WTC11 (cell line): ENCODE results near the gene GPR183.

Experiments
- ARID4B ChIP-seq: sonication (generic); formaldehyde crosslinking; IDR thresholded peaks from 2 replicates; pipeline ENCODE4 v1.8.0; 2023; ENCODE audit warnings: missing genetic modification reagents, mild to moderate bottlenecking, borderline replicate concordance
- CBFB ChIP-seq: sonication (generic); formaldehyde crosslinking; IDR thresholded peaks from 2 replicates; pipeline ENCODE4 v1.8.1; 2022; ENCODE audit warnings: mild to moderate bottlenecking, low read depth, missing genetic modification reagents
- CTCF ChIP-seq: fragments of 200-600 bp; IDR thresholded peaks from 2 replicates; pipeline ENCODE4 v1.8.0; 2022; ENCODE audit warnings: antibody characterized with exemption
- E2F1 ChIP-seq: sonication (generic); formaldehyde crosslinking; IDR thresholded peaks from 2 replicates; pipeline ENCODE4 v1.8.0; 2022; ENCODE audit warnings: mild to moderate bottlenecking, missing genetic modification reagents
- FOXK1 ChIP-seq: sonication (generic); formaldehyde crosslinking; IDR thresholded peaks from 2 replicates; pipeline ENCODE4 v1.8.0; 2022; ENCODE audit warnings: mild to moderate bottlenecking, moderate library complexity, missing genetic modification reagents
- HMGXB4 ChIP-seq: sonication (generic); formaldehyde crosslinking; IDR thresholded peaks from 2 replicates; pipeline ENCODE4 v1.8.1; 2023; ENCODE audit warnings: mild to moderate bottlenecking, moderate library complexity, missing genetic modification reagents
- IRF1 ChIP-seq: sonication (generic); formaldehyde crosslinking; IDR thresholded peaks from 2 replicates; pipeline ENCODE4 v1.8.0; 2023; ENCODE audit warnings: missing genetic modification reagents
- MAX ChIP-seq: sonication (generic); formaldehyde crosslinking; IDR thresholded peaks from 2 replicates; pipeline ENCODE4 v1.8.0; 2022; ENCODE audit warnings: mild to moderate bottlenecking, missing genetic modification reagents
- MLX ChIP-seq: sonication (generic); formaldehyde crosslinking; IDR thresholded peaks from 2 replicates; pipeline ENCODE4 v1.8.1; 2023; ENCODE audit warnings: mild to moderate bottlenecking, missing genetic modification reagents, moderate library complexity
- NR3C1 ChIP-seq: sonication (generic); formaldehyde crosslinking; conservative IDR thresholded peaks from 2 replicates; pipeline ENCODE4 v1.8.1; 2023; ENCODE audit warnings: low read depth, mild to moderate bottlenecking, missing genetic modification reagents
- PRRX2 ChIP-seq: fragments of 250-450 bp; sonication (Bioruptor Pico); IDR thresholded peaks from 2 replicates; pipeline ENCODE4 v1.8.0; 2021; ENCODE audit warnings: mild to moderate bottlenecking
- SMAD4 ChIP-seq: sonication (generic); formaldehyde crosslinking; IDR thresholded peaks from 2 replicates; pipeline ENCODE4 v1.8.0; 2022; ENCODE audit warnings: mild to moderate bottlenecking, missing genetic modification reagents
- TP53 ChIP-seq: sonication (generic); formaldehyde crosslinking; IDR thresholded peaks from 2 replicates; pipeline ENCODE4 v1.8.1; 2023; ENCODE audit warnings: mild to moderate bottlenecking, missing genetic modification reagents
- ZNF512 ChIP-seq: sonication (generic); formaldehyde crosslinking; IDR thresholded peaks from 2 replicates; pipeline ENCODE4 v1.8.1; 2022; ENCODE audit warnings: missing genetic modification reagents, borderline replicate concordance

GRCh38 chr13:99313501-99313900 is 6.3 kb upstream of the GPR183 start:
- TF ChIP-seq CTCF, result no peak
- no peak for TF ChIP-seq ZNF512 (CRISPR knock-in tag)
- no peak for TF ChIP-seq CBFB (CRISPR knock-in tag)
- TF ChIP-seq HMGXB4 (CRISPR knock-in tag), result no peak
- TF ChIP-seq NR3C1 (CRISPR knock-in tag), result no peak
- TF ChIP-seq PRRX2 (CRISPR knock-in tag), result no peak
- no peak for TF ChIP-seq MLX (CRISPR knock-in tag)
- TF ChIP-seq TP53, result no peak
- TF ChIP-seq MAX (CRISPR knock-in tag), result no peak
- no peak for TF ChIP-seq IRF1 (CRISPR knock-in tag)
- no peak for TF ChIP-seq SMAD4
- TF ChIP-seq ARID4B, result no peak
- TF ChIP-seq FOXK1, result no peak
- no peak for TF ChIP-seq E2F1 (CRISPR knock-in tag)
